CD4-positive, alpha-beta T cell (primary cell): ENCODE results near the gene NPIPB2. TPM values are rescaled to one million over a fixed set of nuclear protein-coding genes. Genes with fewer than 3 reads are reported as not detected.
A peak's percentile ranks its signal among the peaks of the same experiment; 100 is the strongest.

Experiments
- ATAC-seq: fragments of 200-7000 bp; cut with Tn5 transposase; one replicate; pipeline ENCODE4 v1.10.0; 2022; ENCODE audit warnings: mild to moderate bottlenecking; ENCODE audit not compliant: poor library complexity
- CTCF ChIA-PET: fragments of 350-600 bp; sonication (Branson Sonifier 250); formaldehyde crosslinking; loops from one replicate; lab custom pipeline; 2021; ENCODE audit warnings: antibody characterized with exemption, inconsistent platforms; lab: Charles Lee
- POLR2A ChIA-PET: fragments of 350-600 bp; sonication (Branson Sonifier 250); formaldehyde crosslinking; loops from one replicate; lab custom pipeline; 2021; ENCODE audit warnings: antibody characterized with exemption, inconsistent platforms; lab: Charles Lee
- DNase-seq, 14 experiments: peaks; one replicate each; pipeline ENCODE4 v3.0.0-alpha.2; 2013 to 2020; ENCODE audit warnings: mixed read lengths in 2 of 14
- H3K27ac ChIP-seq, 2 donors: one replicate each; pipeline versions ENCODE4 v1.5.1 to v1.7.0; 2013; ENCODE audit warnings: low read length in 2 of 2, low read depth in 1 of 2, mild to moderate bottlenecking in 1 of 2
- H3K27me3 ChIP-seq, 2 experiments: 1 replicate in 1 of 2; 2 replicates in 1 of 2; pipeline versions ENCODE4 v1.6.1 to v1.7.0; 2013; ENCODE audit warnings: low read length in 2 of 2, control low read depth in 1 of 2, mild to moderate bottlenecking in 1 of 2, moderate library complexity in 1 of 2; ENCODE audit not compliant: insufficient read depth in 2 of 2, control insufficient read depth in 1 of 2
- H3K36me3 ChIP-seq: one replicate; pipeline ENCODE4 v1.6.1; 2013; ENCODE audit warnings: low read length, control low read depth; ENCODE audit not compliant: insufficient read depth
- H3K4me1 ChIP-seq: one replicate; pipeline ENCODE4 v1.6.1; 2013; ENCODE audit warnings: low read length, control low read depth; ENCODE audit not compliant: insufficient read depth
- H3K4me3 ChIP-seq: one replicate; pipeline ENCODE4 v1.5.1; 2013; ENCODE audit warnings: mild to moderate bottlenecking, low read length, moderate library complexity
- H3K9me3 ChIP-seq, 2 experiments: 1 replicate in 1 of 2; 2 replicates in 1 of 2; pipeline versions ENCODE4 v1.6.1 to v1.7.0; 2013; ENCODE audit warnings: low read length in 2 of 2, mild to moderate bottlenecking in 2 of 2, control low read depth in 1 of 2, moderate library complexity in 1 of 2; ENCODE audit not compliant: control insufficient read depth in 1 of 2, insufficient read depth in 1 of 2
- H3K27ac Mint-ChIP-seq: one replicate; pipeline ENCODE4 v1.8.0; 2020; ENCODE audit warnings: mixed read lengths
- H3K27me3 Mint-ChIP-seq: one replicate; pipeline ENCODE4 v1.8.0; 2021; ENCODE audit warnings: mixed read lengths
- H3K36me3 Mint-ChIP-seq: one replicate; pipeline ENCODE4 v1.8.0; 2021; ENCODE audit warnings: low read depth, mixed read lengths
- H3K4me1 Mint-ChIP-seq: one replicate; pipeline ENCODE4 v1.8.0; 2021; ENCODE audit warnings: low read depth, mixed read lengths
- H3K4me3 Mint-ChIP-seq: one replicate; pipeline ENCODE4 v1.8.0; 2020; ENCODE audit warnings: mild to moderate bottlenecking, mixed read lengths
- H3K9me3 Mint-ChIP-seq: one replicate; pipeline ENCODE4 v1.8.0; 2020; ENCODE audit warnings: mixed read lengths
- intact Hi-C, 2 experiments: fragments of 100-400 bp; cut with DNase I in 1 of 2; cut with micrococcal nuclease in 1 of 2; formaldehyde crosslinking; loops; one replicate each; pipeline versions ENCODE4 v1.15.1 to v1.9.0; 2023 to 2025; cut with DNase I, micrococcal nuclease
- total RNA-seq, 174 experiments: library from RNA in 2 of 174; stranded (reverse) in 2 of 174; gene quantifications; one replicate each; pipeline ENCODE4 v1.2.3 and lab custom pipeline; 2021 to 2026
- TF ChIP-seq, protein P1 (sequence below): fragments of 200-600 bp; IDR thresholded peaks from one replicate; pipeline ENCODE4 v1.8.0; 2022; ENCODE audit warnings: antibody characterized with exemption, mild to moderate bottlenecking

The NPIPB2 gene
- total RNA-seq, 2 experiments from 2014 or later = 10.6 to 12.3 TPM

DNA sequence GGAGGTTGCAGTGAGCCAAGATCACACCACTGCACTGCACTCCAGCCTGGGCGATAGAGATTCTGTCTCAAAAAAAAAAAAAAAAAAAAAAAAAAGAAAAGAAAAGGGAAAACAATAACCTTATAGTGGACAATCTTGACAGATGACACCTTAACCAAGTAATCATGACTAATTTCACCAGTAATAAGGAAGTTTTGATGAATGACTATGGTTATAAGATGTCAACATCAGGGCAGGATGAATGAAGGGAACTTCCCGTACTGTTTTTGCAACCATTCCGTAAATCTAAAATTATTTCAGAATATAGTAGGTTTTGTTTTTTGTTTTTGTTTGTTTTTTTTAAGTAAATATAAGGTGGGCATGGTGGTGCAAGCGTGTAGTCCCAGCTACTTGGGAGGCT, 49.1 kb downstream of the NPIPB2 start:
- H3K9me3 ChIP-seq = no peaks in the 10 kb centered on the region
- POLR2A ChIA-PET = interaction anchor here (2.0 kb wide), 1 partner anchor 23 kb away, joined by 4 read pairs; the partner anchor contains the start of gene GSPT1
- no peak overlapping the region for H3K27ac ChIP-seq
- CTCF ChIA-PET = no interaction called here
- Mint-ChIP-seq H3K36me3 (peaks cover 80% of the 10 kb centered on the region), H3K4me3 (no peak overlapping the region), H3K9me3 (no peaks in the 10 kb centered on the region), H3K27me3 (no peaks in the 10 kb centered on the region), H3K4me1 (peaks cover 17% of the 10 kb centered on the region), H3K27ac (no peak overlapping the region)
- peaks cover 66% of the 10 kb centered on the region for H3K36me3 ChIP-seq
- intact Hi-C loops = loop anchor here in 1 of 2 experiments (2.0 kb wide), 1 partner anchor 18 kb away; no protein-coding TSS in a partner anchor
- ATAC-seq (no peak), DNase-seq (peak in 1 of 14 experiments; percentile 25)
- H3K4me3 ChIP-seq = no peak overlapping the region
- TF ChIP-seq, protein P1, sequence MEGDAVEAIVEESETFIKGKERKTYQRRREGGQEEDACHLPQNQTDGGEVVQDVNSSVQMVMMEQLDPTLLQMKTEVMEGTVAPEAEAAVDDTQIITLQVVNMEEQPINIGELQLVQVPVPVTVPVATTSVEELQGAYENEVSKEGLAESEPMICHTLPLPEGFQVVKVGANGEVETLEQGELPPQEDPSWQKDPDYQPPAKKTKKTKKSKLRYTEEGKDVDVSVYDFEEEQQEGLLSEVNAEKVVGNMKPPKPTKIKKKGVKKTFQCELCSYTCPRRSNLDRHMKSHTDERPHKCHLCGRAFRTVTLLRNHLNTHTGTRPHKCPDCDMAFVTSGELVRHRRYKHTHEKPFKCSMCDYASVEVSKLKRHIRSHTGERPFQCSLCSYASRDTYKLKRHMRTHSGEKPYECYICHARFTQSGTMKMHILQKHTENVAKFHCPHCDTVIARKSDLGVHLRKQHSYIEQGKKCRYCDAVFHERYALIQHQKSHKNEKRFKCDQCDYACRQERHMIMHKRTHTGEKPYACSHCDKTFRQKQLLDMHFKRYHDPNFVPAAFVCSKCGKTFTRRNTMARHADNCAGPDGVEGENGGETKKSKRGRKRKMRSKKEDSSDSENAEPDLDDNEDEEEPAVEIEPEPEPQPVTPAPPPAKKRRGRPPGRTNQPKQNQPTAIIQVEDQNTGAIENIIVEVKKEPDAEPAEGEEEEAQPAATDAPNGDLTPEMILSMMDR = no peak
- no peaks in the 10 kb centered on the region for H3K4me1 ChIP-seq
- H3K27me3 ChIP-seq = no peaks in the 10 kb centered on the region

DNA sequence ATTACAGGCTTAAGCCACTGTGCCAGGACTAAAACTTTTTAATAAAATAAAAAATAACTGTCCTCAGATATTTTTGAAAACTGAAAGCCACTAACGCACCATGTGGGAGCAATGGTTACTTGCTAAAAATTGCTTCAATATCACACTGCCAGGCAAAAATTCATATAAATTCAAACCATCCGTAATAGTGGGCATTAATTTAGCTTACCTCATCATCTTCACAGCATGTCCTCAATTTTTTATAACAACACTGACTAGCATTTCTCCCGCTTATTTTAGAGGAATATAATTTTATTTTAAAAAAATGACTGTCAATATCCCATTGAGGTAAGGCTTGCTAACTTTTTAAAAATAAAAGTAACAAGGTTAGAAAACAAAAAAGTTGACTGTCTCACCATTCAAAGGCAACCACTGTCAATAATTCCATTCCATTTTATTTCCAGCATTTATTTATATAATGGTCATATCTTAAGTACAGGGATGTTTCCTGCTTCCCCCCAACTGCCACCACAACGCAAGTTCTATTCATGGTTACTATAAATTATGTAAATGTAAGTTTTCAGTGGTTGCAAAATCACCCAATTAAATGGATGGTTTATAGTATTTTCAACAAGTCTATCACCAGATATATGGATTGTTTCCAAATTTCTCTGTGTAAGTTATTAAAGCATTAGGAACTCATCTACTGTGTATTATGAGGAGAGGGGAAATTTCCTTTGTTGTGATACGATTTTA, 51.4 kb downstream of the NPIPB2 start:
- Mint-ChIP-seq H3K27me3 (no peaks in the 10 kb centered on the region), H3K27ac (no peak overlapping the region), H3K36me3 (peaks cover 79% of the 10 kb centered on the region), H3K4me3 (no peak overlapping the region), H3K9me3 (no peaks in the 10 kb centered on the region), H3K4me1 (peaks cover 4% of the 10 kb centered on the region)
- TF ChIP-seq, protein P1 = no peak
- DNase-seq = no peak
- intact Hi-C loops = no loop called here
- H3K4me3 ChIP-seq = no peak overlapping the region
- no peaks in the 10 kb centered on the region for H3K4me1 ChIP-seq
- no peaks in the 10 kb centered on the region for H3K27me3 ChIP-seq
- CTCF ChIA-PET = no interaction called here
- ATAC-seq = no peak
- POLR2A ChIA-PET = interaction anchor here (0.7 kb wide), 1 partner anchor 190 kb away, joined by 3 read pairs; no protein-coding TSS in a partner anchor
- H3K36me3 ChIP-seq = peaks cover 71% of the 10 kb centered on the region
- no peak overlapping the region for H3K27ac ChIP-seq
- no peaks in the 10 kb centered on the region for H3K9me3 ChIP-seq

DNA sequence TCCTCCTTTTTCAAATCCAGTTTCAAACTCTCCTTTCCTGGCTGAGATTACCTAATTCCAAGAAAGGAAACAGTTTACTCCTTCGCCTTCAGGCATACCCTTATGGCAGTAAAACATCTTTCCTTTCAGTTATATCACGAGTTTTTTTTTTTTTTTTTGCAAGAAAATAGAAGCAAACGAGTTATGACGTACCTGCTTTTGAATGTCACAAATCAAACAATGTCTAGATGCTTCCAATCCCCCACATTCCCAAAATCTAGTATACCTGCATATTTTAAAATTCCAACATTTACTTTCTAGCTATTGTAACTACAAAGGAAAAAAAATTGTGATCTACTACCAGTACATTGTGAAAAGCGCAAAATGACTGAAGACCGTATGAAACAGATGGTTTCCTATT, 55.0 kb downstream of the NPIPB2 start:
- ChIA-PET CTCF (no interaction called here), POLR2A (no interaction called here)
- no peaks in the 10 kb centered on the region for H3K27me3 ChIP-seq
- intact Hi-C loops = loop anchor here in 1 of 2 experiments (10.0 kb wide), 1 partner anchor 178 kb away; no protein-coding TSS in a partner anchor
- no peak for DNase-seq
- H3K36me3 Mint-ChIP-seq = peaks cover 85% of the 10 kb centered on the region
- no peaks in the 10 kb centered on the region for H3K4me1 Mint-ChIP-seq
- no peak overlapping the region for H3K4me3 ChIP-seq
- no peak overlapping the region for H3K4me3 Mint-ChIP-seq
- TF ChIP-seq, protein P1 = no peak
- H3K27me3 Mint-ChIP-seq = no peaks in the 10 kb centered on the region
- no peak overlapping the region for H3K27ac ChIP-seq
- peaks cover 73% of the 10 kb centered on the region for H3K36me3 ChIP-seq
- no peaks in the 10 kb centered on the region for H3K9me3 Mint-ChIP-seq
- no peak overlapping the region for H3K27ac Mint-ChIP-seq
- no peak for ATAC-seq
- no peaks in the 10 kb centered on the region for H3K9me3 ChIP-seq
- no peaks in the 10 kb centered on the region for H3K4me1 ChIP-seq
